Ascending aorta (tissue), 2 donors: ENCODE data around the gene TGFBR3. TPM values are rescaled to one million over a fixed set of nuclear protein-coding genes. Genes with fewer than 3 reads are reported as not detected.

Experiments
- DNase-seq, 2 donors: peaks; one replicate each; pipeline ENCODE4 v3.0.0-alpha.2; 2019; ENCODE audit warnings: low spot score in 2 of 2
- H3K27ac ChIP-seq, 2 donors: fragments of 200-600 bp; sonication (generic); one replicate each; pipeline ENCODE4 v1.5.1; 2016 to 2017; ENCODE audit warnings: mild to moderate bottlenecking in 1 of 2
- H3K27me3 ChIP-seq: fragments of 200-600 bp; sonication (generic); one replicate; pipeline ENCODE4 v1.5.1; 2017
- H3K36me3 ChIP-seq, 2 donors: fragments of 200-600 bp; sonication (generic); one replicate each; pipeline ENCODE4 v1.5.1; 2016
- H3K4me1 ChIP-seq, 2 donors: fragments of 200-600 bp; sonication (generic); one replicate each; pipeline ENCODE4 v1.5.1; 2016 to 2017; ENCODE audit warnings: mild to moderate bottlenecking in 1 of 2
- H3K4me3 ChIP-seq, 2 donors: fragments of 200-600 bp; sonication (generic); one replicate each; pipeline ENCODE4 v1.5.1; 2016 to 2017; ENCODE audit warnings: mild to moderate bottlenecking in 1 of 2
- H3K9me3 ChIP-seq, 2 donors: fragments of 200-600 bp; sonication (generic); one replicate each; pipeline ENCODE4 v1.5.1; 2016
- intact Hi-C: fragments of 100-400 bp; cut with DNase I; formaldehyde crosslinking; loops from one replicate; pipeline ENCODE4 v1.15.1; 2023
- total RNA-seq: library from RNA; depleted of rRNA; stranded (reverse); fragments of >200 nt; gene quantifications from one replicate; pipeline ENCODE4 v1.1.0, GENCODE V29; 2016
- TF ChIP-seq, protein P1 (sequence below), 3 experiments: fragments of 200-600 bp in 2 of 3; fragments of 450-650 bp in 1 of 3; sonication (generic) in 2 of 3; IDR thresholded peaks; one replicate each; pipeline ENCODE4 v1.5.1; 2016 to 2019; ENCODE audit warnings: antibody characterized with exemption in 3 of 3, mild to moderate bottlenecking in 1 of 3, moderate library complexity in 1 of 3

TGFBR3 gene
- total RNA-seq, 1 donor from 2014 or later, result 127 TPM

DNA sequence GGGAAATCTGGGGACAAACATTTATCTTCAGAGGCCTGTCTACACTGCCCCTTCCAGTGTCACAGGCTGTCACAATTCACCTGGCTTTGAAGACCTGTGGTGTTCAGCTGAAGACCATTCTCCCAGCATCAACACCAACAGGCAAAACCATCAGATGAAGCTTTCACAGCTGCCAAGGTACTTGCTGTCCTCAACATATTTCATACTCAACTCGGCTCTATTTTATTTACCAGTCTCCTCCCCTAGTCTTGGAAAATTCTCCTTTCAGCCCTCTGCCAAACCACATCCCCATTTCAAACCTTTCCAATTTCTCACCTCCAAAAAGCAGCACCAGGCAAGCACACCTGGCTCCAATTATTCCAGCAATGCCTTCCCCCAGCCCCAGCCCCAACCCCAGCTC is 108.8 kb downstream of the TGFBR3 start:
- Histone ChIP-seq H3K36me3 (no peaks in the 10 kb centered on the region), H3K4me1 (peaks cover 0 to 25% of the 10 kb centered on the region in 2 donors), H3K27ac (no peak overlapping the region), H3K9me3 (no peaks in the 10 kb centered on the region), H3K4me3 (no peak overlapping the region), H3K27me3 (no peaks in the 10 kb centered on the region)
- TF ChIP-seq, protein P1, sequence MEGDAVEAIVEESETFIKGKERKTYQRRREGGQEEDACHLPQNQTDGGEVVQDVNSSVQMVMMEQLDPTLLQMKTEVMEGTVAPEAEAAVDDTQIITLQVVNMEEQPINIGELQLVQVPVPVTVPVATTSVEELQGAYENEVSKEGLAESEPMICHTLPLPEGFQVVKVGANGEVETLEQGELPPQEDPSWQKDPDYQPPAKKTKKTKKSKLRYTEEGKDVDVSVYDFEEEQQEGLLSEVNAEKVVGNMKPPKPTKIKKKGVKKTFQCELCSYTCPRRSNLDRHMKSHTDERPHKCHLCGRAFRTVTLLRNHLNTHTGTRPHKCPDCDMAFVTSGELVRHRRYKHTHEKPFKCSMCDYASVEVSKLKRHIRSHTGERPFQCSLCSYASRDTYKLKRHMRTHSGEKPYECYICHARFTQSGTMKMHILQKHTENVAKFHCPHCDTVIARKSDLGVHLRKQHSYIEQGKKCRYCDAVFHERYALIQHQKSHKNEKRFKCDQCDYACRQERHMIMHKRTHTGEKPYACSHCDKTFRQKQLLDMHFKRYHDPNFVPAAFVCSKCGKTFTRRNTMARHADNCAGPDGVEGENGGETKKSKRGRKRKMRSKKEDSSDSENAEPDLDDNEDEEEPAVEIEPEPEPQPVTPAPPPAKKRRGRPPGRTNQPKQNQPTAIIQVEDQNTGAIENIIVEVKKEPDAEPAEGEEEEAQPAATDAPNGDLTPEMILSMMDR (IDR thresholded peaks at IDR 0.05), result no peak
- intact Hi-C loops, result no loop called here
- DNase-seq, result no peak

GRCh38 chr1:91776068-91776794 is 109.7 kb downstream of the TGFBR3 start:
- H3K9me3 ChIP-seq, result no peaks in the 10 kb centered on the region
- peaks cover 0 to 15% of the 10 kb centered on the region in 2 donors for H3K4me1 ChIP-seq
- no peak overlapping the region for H3K27ac ChIP-seq
- no peaks in the 10 kb centered on the region for H3K27me3 ChIP-seq
- no peak overlapping the region for H3K4me3 ChIP-seq
- TF ChIP-seq, protein P1 (IDR thresholded peaks at IDR 0.05), result no peak
- no peak for DNase-seq
- no peaks in the 10 kb centered on the region for H3K36me3 ChIP-seq
- intact Hi-C loops, result no loop called here

GRCh38 chr1:91775227-91775626 is 110.7 kb downstream of the TGFBR3 start:
- TF ChIP-seq, protein P1 (IDR thresholded peaks at IDR 0.05), result no peak
- Histone ChIP-seq H3K4me1 (peaks cover 0 to 12% of the 10 kb centered on the region in 2 donors), H3K27me3 (no peaks in the 10 kb centered on the region), H3K9me3 (no peaks in the 10 kb centered on the region), H3K4me3 (no peak overlapping the region), H3K27ac (no peak overlapping the region), H3K36me3 (no peaks in the 10 kb centered on the region)
- DNase-seq, result peak in 1 of 2 donors; percentile 37
- intact Hi-C loops, result no loop called here

DNA sequence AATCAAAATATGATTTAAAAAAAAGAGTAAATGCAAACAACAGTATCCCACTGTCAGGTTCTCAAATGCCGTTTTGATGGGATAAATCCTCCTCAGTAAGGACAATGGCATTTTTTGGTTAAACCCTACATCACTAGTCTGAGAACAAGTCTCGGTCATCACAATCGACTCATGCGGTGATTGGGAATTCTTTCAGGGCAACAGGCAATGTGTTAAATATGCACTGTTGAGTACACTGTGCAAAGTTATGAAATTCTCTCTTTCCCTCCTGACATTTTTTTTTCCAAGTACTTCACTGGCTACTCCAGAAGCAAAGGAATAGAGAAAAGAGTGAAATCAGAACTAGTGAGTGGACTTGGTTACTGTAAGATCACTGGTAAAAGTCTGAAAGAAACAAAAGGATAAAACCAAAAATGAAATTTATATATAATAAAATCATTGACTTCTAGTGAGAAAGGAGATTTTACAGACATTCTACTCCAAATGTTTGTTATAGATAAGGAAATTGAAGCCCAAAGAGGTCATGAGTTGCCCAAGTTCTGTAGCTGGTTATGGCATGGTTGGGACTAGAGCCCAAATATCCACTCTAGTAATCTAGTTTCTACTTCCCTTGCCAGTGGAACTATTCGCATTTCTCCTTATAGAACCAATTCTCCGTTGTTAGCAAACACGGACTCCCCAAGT is 111.3 kb downstream of the TGFBR3 start:
- TF ChIP-seq, protein P1 (IDR thresholded peaks at IDR 0.05), result no peak
- H3K4me1 ChIP-seq, result peaks cover 0 to 12% of the 10 kb centered on the region in 2 donors
- intact Hi-C loops, result no loop called here

GRCh38 chr1:91771717-91772116 is 114.2 kb downstream of the TGFBR3 start:
- no peak overlapping the region for H3K4me3 ChIP-seq
- intact Hi-C loops, result no loop called here
- H3K4me1 ChIP-seq, result peaks cover 0 to 12% of the 10 kb centered on the region in 2 donors
- no peaks in the 10 kb centered on the region for H3K9me3 ChIP-seq
- H3K36me3 ChIP-seq, result no peaks in the 10 kb centered on the region
- H3K27ac ChIP-seq, result no peak overlapping the region
- peak in 1 of 2 donors; percentile 24 for DNase-seq
- TF ChIP-seq, protein P1 (IDR thresholded peaks at IDR 0.05), result no peak
- H3K27me3 ChIP-seq, result no peaks in the 10 kb centered on the region

More for the DNA sequence above, 111.3 kb downstream of the TGFBR3 start:
- H3K4me3 ChIP-seq, result no peak overlapping the region
- H3K36me3 ChIP-seq, result no peaks in the 10 kb centered on the region
- no peaks in the 10 kb centered on the region for H3K9me3 ChIP-seq
- no peak for DNase-seq
- peak overlapping the region in 1 of 2 donors; percentile 12 for H3K27ac ChIP-seq
- H3K27me3 ChIP-seq, result no peaks in the 10 kb centered on the region
